ENCODE data around the gene ZNF484.

DNA sequence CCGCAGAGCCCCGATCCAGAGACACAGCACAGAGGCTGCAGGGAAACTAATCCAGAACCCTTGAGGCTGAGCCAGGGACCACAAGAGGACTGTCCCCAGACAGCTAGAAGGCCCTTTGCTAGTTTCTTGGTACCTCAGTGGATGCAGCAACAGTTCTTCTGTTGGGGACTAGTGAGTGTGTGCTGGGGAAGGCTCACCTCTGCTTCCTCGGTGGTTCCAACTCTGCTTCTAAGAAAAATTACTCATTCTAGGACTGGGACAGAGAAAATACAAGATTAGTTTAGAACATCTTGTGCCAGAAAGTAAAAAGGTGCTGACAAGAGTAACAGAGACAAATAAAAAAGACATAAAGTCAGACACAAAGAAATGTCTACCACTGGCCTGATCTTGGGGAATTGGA is 19.5 kb upstream of the ZNF484 start:
- TF ChIP-seq, protein P1, sequence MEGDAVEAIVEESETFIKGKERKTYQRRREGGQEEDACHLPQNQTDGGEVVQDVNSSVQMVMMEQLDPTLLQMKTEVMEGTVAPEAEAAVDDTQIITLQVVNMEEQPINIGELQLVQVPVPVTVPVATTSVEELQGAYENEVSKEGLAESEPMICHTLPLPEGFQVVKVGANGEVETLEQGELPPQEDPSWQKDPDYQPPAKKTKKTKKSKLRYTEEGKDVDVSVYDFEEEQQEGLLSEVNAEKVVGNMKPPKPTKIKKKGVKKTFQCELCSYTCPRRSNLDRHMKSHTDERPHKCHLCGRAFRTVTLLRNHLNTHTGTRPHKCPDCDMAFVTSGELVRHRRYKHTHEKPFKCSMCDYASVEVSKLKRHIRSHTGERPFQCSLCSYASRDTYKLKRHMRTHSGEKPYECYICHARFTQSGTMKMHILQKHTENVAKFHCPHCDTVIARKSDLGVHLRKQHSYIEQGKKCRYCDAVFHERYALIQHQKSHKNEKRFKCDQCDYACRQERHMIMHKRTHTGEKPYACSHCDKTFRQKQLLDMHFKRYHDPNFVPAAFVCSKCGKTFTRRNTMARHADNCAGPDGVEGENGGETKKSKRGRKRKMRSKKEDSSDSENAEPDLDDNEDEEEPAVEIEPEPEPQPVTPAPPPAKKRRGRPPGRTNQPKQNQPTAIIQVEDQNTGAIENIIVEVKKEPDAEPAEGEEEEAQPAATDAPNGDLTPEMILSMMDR (conservative IDR thresholded peaks at IDR 0.05; ENCODE audit: low read depth, low read length), result no peak
- TF ChIP-seq EZH2phosphoT487 (IDR thresholded peaks at IDR 0.05; ENCODE audit: borderline replicate concordance, low read length) (no peak), EZH2 (IDR thresholded peaks at IDR 0.05; ENCODE audit: low read length, unreplicated experiment) (no peak)
